GM21515 (cell line): ENCODE data around the gene RHBDL2.
"Not testable (repeated sequence)": the region's sequence is repeated elsewhere in the genome, so short reads cannot be mapped to it uniquely, and the experiment has no call there.

Experiments
- ATAC-seq: cut with Tn5 transposase; IDR thresholded peaks from one replicate; pipeline ENCODE4 v1.9.1; 2021; ENCODE audit not compliant: unreplicated experiment

Gene RHBDL2

DNA sequence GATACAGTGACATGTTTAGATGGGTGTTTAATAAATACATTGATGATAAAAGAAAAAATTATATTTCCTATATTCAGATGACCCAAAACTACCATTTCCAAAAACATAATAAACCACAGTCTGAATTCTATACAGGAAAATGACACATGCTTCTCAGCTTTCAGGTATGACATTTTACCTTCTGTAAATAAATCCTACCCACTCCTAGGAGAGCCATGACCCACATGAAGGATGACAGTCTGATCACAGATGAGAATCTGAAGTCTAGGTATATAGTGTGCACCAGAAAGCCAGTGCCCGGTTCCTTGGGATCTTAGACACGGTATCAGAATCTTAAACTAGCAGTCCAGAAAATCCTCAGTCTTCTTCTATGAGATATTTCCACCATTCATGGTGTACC lies 56.5 kb downstream of the RHBDL2 start:
- no peak for ATAC-seq

DNA sequence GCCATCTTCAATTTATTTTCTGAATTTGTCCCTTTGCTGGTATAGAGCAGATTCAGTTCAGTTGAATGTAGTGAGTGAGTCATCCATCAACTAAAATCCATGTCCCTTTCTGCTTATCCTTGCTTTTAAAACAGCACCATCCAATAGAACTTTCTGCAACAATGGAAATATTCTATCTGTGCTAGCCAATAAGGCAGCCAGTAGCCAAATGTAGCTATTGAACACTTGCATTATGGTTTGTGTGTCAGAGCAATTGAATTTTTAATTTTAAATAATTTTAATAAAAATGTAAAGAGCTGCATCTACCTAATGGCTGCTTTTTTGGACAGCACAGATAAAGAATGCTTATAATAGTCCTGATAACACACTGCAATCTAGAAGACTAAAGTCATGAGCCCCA lies 60.1 kb downstream of the RHBDL2 start, which contains the start of gene GJA9:
GJA9 (minus strand) TSS at position 101 of the 400 bp plus-strand sequence. CDS start 5,489 bp downstream, outside the sequence.
- no peak for ATAC-seq

DNA sequence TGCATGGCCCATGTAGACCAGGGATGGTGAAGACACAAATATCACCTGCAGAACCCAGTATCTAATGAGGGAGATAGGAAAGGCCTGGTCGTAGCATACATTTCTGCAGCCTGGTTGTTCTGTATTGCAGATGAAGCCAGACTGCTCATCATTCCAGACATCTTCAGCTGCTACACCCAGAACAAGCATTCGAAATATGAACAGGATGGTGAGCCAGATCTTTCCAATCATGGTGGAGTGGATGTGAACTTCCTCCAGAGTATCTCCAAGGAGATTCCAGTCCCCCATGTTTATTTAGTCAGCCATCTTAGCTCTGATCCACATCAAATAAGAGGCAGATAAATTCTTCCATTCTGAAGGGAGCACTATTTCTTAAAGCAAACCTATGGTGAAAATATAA lies 65.8 kb downstream of the RHBDL2 start:
- ATAC-seq = no peak

DNA sequence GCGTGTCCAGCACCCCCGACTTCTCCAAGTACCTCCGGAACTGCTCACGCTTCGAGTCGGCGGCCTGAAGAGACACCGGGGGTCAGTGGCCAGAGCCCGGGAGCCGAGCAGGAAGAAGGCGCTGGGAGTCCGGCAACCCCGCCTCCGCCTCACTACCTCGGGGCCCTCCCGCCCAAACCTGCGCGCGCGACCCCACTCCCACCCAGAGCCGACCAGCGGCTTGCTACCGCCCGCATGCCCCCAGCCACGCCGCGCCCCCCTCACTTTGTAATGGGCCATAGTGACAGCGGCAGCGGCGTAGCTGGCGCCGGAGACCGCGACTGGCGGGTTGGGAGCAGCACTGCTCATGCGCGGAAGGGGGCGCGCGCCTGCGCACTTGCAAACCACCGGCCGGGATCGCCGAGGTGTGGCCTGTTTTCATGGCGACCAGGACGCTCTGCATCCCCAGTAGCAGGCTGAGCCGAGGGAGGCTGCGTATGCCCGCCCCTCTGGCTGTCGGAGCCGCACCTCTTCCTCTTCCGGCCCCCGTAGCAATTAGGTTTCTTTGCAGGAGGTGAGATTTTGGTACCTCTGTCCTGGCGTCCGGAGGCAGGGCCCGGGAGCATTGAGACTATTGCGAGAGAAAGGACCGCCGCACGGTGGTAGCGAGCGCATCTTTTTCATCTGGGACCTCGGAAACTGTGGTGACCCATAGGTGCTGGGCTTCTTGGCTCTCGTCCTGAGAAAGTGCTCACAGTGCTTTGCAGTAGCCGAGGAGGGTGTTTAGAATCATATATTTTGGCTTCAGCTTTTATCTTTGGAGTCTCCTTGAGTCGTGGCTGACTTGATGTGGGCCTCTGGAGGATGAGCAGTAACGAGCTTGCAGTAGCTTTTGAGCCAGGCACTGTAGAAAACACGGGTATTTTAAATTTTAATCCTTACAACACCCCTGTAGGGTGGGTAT lies 68.3 kb downstream of the RHBDL2 start, which contains the start of gene MYCBP:
MYCBP (minus strand) TSS at position 322 of the 943 bp plus-strand sequence; CDS start at position 279, 43 bp downstream.
- ATAC-seq = peak; percentile 94

DNA sequence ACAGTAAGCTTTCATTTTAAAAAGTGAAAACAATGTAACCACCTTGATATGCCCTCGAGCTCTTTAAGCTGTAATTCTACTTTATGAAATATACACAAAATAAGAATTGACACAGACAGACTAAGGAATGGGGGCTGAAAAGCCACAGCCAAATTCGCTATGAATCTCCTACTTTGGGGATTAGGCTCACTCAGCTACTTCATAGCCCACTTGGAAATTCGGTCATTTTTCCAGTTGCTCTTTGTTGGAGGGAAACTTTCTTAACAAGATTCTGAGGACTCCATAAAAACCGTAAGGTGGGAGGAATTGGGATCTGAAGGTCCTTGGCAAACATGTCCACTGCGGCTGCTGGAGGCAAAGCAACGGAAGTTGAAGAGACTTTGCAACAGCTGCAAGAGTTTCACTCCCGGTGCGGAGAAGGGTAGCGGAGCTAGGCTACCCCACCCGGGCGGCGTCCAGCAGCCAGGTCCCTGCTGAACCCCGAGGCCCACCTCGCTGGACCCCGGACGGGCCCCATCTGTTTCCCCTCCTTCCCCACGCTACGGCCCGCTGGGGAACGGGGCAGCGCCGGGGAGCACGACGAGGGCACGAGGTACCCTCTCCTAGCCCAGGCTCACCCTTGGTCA lies 69.1 kb downstream of the RHBDL2 start:
- peak; percentile 20 for ATAC-seq

DNA sequence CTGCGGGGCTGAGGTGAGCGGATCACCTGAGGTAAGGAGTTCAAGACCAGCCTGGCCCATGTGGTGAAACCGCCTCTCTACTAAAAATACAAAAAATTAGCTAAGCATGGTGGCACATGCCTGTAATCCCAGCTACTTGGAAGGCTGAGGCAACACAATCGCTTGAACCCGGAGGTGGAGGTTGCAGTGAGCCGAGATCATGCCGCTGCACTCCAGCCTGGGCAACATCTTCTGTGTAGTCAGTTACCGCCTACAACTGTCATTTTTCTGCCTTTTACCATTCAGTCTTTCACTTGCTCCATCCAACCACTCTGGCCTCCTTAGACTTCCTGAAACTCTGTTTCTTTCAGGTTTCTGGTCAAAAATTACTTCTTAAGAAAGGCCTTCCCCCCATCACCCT lies 70.6 kb downstream of the RHBDL2 start:
- ATAC-seq = no peak

DNA sequence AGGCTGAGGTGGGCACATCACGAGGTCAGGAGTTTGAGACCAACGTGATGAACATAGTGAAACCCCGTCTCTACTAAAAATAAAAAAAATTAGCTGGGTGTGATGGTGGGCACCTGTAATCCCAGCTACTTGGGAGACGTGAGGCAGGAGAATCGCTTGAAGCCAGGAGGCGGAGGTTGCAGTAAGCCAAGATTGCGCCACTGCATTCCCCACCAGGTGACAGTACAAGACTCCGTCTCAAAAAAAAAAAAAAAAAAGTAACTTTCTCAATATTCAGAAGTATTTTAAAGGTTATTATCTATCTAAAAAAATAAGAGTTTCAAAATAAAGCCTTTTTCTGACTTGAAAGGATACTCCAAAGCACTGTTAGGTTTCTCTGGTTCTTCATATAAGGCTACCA lies 74.4 kb downstream of the RHBDL2 start:
- ATAC-seq = no peak

DNA sequence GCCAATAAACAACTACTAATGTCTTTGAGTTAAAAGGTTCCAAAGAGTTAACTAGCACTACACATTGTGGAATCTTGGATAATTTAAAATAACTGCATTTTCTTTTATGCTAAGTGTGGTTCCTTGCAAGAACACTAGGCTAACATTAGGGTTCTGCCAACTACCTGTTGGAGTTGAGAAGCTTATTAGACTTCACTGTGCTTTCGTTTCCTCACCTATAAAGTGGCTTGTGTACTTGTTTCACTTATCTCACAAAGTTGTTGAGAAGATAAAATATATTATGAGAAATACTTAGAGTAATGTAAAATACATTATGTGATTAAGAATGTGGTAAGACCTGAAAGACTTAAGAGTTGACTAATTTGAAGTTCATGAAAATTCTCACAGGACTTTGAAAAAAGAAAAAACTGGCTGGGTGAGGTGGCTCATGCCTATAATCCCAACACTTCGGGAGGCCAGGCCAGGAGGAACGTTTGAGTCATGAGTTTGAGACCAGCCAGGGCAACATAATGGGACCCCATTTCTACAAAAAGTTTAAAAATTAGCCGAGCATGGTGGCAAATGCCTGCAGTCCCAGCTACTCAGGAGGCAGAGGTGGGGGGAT lies 76.4 kb downstream of the RHBDL2 start:
- ATAC-seq = no peak

DNA sequence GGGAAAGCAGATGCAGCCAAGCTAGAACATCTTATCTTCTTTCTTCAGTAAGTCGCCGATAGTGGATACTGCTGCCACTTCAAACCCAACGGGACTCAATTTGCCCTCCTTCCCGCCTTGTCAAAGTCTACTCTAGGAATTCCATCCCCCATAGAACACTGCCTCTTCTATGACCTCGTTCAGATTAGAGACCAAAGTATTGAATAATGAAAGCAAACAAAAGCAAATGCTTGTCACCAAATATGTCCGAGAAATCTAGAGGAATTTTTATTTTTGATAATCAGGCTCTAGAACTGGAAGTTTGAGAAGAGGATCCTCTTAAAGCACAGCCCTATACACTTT lies 81.2 kb downstream of the RHBDL2 start:
- ATAC-seq = no peak

DNA sequence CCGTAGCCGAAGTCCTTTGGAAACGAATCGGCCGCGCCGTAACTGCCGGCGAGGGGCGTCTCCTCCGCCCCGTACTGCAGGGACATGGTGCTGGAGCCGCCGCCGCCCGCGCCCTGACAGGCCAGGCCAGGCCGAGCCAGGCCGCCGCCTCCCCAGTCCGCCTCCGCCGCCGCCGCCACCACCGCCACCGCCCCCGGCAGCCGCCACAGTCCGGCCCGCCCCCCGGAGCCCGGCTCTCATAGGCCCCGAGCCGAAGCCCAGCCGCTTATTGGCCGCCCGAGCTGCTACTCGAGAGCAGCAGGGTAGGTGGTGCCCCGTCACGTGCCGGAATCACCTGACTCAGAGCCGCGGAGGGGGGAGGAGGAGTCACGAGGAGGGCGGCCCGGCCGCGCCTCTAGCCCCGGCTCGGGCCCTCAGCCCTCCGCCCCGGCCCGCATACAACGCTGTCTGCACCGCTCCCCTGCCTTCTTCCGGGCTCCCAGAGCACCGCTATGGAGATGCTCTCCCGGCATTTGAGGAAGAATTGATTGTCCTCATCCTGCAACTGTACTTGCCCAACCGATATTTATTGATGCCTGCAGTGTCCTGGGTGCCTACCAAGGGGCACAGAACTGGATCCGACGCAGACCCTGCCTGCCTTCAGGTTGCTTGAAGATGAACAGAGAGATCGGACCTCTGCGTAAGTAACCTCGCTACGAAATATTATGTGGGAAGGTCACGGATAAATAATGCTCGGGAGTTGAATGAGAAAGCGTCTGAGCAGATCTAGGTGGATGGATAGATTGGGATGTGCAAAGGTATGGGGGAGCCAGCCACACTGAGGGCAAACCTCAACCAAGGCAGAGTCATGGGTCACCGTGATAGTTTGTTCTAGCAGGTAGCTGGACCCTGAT lies 81.8 kb downstream of the RHBDL2 start, which contains the start of gene RRAGC:
RRAGC (minus strand) TSS at position 212 of the 893 bp plus-strand sequence; CDS start at position 86, 126 bp downstream.
- peak; percentile 88 for ATAC-seq

DNA sequence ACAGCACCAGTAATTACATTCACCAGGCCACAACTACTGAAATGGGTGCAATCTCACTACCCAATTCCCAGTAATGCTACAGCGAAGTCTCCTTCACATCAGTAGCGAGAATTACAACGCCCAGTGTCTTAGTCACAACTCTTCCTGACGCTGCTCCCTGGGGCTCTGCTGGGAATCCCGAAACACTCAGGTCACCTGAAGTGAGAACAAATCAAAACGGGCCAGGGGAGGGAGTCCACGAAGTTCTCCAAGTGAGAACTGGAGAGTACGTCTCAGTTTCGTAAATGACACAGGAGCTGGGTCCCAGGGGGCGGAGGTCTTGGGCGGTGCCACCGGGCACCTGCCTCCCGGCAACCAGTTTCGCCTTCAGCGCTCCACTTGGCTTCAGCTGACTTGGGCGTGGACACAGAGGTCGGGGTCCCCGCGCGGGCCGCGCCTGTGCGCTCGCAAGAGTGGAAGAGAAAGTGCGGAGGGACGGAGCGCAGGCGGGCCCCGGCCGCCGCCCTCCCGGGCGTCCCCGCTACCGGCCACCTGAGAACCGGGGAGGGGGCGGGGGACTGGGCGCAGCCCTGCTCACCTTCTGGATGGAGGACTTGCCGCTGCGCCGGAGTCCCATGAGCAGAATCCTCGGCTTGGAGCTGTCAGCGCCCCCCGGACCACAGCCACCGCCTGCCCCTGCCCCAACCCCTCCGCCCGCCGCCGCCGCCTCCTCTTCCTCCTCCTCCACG lies 82.6 kb downstream of the RHBDL2 start:
- peak; percentile 30 for ATAC-seq

DNA sequence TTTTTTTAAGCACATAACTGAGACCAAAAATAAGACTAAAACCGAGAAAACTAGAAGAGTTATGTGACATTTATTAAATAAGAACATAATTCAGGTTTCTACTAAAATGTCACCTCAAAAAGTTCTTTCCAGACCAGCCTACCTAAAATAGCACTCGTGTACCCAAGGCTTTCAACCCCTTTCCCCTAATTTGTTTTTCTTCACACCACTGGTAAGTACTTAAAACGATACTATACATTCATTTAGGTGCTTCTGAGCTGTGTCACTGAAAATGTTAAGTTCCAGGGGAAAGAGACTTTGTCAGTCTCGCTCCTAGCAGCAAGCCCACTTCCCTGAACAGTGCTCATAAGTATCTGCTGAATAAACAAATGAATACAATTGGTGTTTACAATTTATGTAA lies 88.8 kb downstream of the RHBDL2 start:
- no peak for ATAC-seq

DNA sequence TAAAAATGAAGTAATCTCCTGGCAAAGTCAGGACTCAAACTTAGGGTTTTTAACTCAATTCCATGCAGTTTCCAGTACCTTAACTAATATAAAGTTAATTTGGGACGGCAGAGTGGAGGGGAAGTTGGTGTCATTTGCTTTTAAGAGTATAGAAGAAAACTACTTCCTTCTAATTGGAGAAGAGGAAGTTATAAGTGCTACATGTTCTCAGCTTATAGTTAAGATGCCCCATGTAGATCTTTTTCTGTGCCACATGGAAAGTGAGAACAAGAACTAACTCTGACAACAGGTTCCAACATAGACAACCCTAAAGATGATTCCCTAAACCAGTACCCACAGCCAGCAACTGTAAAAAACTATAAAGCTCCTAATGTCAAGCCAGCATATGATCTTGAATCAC lies 93.6 kb downstream of the RHBDL2 start:
- no peak for ATAC-seq

DNA sequence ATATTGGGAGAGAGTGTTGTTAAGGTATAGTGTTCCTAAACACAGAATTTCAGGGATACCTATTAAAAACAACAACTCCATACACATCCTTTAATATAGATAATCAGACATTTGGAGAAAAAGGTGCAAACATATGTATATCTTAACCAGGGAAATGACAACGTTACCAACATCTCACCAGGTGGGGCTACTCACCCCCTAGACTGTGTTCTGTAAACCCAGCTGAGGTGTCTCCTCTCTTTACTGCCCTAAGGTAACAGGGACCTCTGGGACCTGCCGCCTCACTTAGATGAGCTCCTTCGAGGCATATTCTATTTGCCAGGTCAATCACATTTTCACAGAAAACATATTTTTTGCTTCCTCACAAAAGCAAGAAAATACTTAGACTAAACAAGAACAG lies 95.4 kb downstream of the RHBDL2 start:
- ATAC-seq = no peak

DNA sequence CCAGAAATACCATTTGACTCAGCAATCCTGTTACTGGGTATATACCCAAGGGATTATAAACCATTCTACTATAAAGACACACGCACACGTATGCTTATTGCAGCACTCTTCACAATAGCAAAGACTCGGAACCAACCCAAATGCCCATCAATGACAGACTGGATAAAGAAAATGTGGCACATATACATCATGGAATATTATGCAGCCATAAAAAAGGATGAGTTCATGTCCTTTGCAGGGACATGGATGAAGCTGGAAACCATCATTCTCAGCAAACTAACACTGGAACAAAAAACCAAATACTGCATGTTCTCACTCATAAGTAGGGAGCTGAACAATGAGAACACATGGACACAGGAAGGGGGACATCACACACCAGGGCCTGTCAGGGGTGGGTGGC lies 96.5 kb downstream of the RHBDL2 start:
- not testable (repeated sequence) for ATAC-seq

DNA sequence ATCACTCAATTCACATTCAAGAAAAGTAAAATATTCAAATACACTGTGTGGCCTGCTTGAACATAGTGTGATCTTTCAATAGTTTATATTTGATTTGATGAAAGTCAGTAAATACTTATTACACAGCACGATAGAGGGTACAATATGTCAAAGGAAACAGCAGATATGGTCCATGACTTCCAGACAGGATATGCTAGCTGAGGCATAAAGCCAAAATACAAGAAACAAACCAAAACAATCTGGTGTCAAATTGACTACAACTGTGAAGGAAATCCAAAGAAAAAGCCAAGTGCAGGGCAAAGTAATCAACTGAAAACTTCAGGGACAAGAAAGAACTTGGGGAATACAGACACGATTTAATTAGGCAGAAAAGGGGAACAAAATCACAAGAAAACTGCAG lies 101.3 kb downstream of the RHBDL2 start:
- no peak for ATAC-seq

DNA sequence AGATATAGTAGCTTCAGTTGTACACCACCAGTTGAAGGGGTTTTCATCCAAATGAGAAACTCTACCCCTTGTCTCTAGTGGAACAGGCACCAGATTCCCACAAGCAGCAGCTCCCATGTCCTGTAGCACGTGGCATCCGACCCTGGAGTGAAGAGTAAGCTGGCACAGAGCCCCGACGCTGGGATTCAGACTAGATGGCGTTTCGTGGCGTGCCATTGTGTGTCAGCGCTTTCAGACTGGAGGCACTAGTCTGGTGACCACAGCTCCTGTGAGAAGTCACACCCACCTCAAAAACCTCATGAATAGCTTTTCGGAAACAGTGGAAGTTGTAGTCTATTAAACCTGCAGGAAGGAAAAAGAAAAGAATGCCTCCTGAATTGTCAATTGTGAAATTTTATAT lies 102.3 kb downstream of the RHBDL2 start:
- no peak for ATAC-seq

DNA sequence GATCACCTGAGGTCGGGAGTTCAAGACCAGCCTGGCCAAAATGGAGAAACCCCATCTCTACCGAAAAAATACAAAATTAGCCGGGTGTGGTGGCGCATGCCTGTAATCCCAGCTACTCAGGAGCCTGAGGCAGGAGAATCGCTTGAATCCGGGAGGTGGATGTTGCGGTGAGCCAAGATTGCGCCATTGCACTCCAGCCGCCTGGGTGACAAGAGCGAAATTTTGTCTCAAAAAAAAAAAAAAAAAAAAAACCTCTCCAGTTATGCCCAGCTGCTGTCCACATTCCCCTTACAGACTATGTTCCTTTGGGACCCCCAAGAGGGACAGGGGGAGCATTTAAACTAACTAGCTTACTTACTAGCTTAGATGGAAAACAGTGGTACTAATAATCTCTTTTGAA lies 105.3 kb downstream of the RHBDL2 start:
- not testable (repeated sequence) for ATAC-seq
